ENCODE results near the gene AKR7A2.

GRCh38 chr1:19310061-19310460 is 1.9 kb downstream of the AKR7A2 start:
- no peak for TF ChIP-seq CTCF (IDR thresholded peaks at IDR 0.05 in 4 of 5, conservative IDR thresholded peaks at IDR 0.05 in 1 of 5)
- TF ChIP-seq POLR2A (IDR thresholded peaks at IDR 0.05), result no peak

All from gastrocnemius medialis (tissue), 4 donors.